HEK293 (cell line): ENCODE data around the gene USP9Y.

Experiments used
- CTCF ChIA-PET: fragments of 350-600 bp; formaldehyde crosslinking; extraction: SDS; loops from one replicate; lab custom pipeline; 2021; ENCODE audit warnings: antibody characterized with exemption; lab: Yijun Ruan, JAX
- POLR2A ChIA-PET: fragments of 300-600 bp; formaldehyde crosslinking; extraction: SDS; loops from one replicate; lab custom pipeline; 2020; ENCODE audit warnings: antibody characterized with exemption, inconsistent platforms; lab: Yijun Ruan, JAX
- H3K27ac ChIP-seq: fragments of 200-500 bp; sonication (Bioruptor generic); 2 replicates; pipeline ENCODE4 v1.5.1; 2014; ENCODE audit warnings: low read depth, low read length, control low read depth, inconsistent platforms; ENCODE audit errors: extremely low read depth
- H3K36me3 ChIP-seq, 2 experiments: fragments of 200-500 bp in 1 of 2; sonication (Bioruptor generic) in 1 of 2; 1 replicate in 1 of 2; 2 replicates in 1 of 2; pipeline ENCODE4 v1.5.1; 2014 to 2017; ENCODE audit warnings: inconsistent platforms in 2 of 2, low read length in 2 of 2; ENCODE audit not compliant: control insufficient read depth in 2 of 2, insufficient read depth in 1 of 2
- H3K4me1 ChIP-seq: fragments of 200-500 bp; sonication (Bioruptor generic); 2 replicates; pipeline ENCODE4 v1.5.1; 2014; ENCODE audit warnings: mild to moderate bottlenecking, low read length, inconsistent platforms; ENCODE audit not compliant: control insufficient read depth, insufficient read depth
- H3K4me3 ChIP-seq: 2 replicates; pipeline ENCODE4 v1.5.1; 2011; ENCODE audit warnings: low read depth, mild to moderate bottlenecking, control low read depth, low read length, moderate library complexity
- H3K9me3 ChIP-seq: fragments of 200-500 bp; sonication (Bioruptor generic); 2 replicates; pipeline ENCODE4 v1.5.1; 2014; ENCODE audit warnings: low read depth, low read length, inconsistent platforms; ENCODE audit not compliant: control insufficient read depth, insufficient read depth
- GLI2 ChIP-seq: fragments of 450-650 bp; formaldehyde crosslinking; IDR thresholded peaks from 2 replicates; pipeline ENCODE4; 2017; ENCODE audit warnings: missing biosample characterization, missing genetic modification characterization, low read depth, borderline replicate concordance
- MEIS1 ChIP-seq: sonication (generic); formaldehyde crosslinking; IDR thresholded peaks from 2 replicates; pipeline ENCODE4 v1.8.1; 2022; ENCODE audit warnings: missing genetic modification reagents, mild to moderate bottlenecking, borderline replicate concordance
- ZBTB8A ChIP-seq: fragments of 450-650 bp; formaldehyde crosslinking; IDR thresholded peaks from 2 replicates; pipeline ENCODE4 v1.5.1; 2016; ENCODE audit warnings: missing biosample characterization, missing genetic modification characterization
- ZNF274 ChIP-seq, 2 experiments: fragments of 200-500 bp in 1 of 2; fragments of 450-650 bp in 1 of 2; sonication (Bioruptor generic) in 1 of 2; formaldehyde crosslinking in 1 of 2; IDR thresholded peaks; 2 replicates each; pipeline versions ENCODE4 v1.5.1 to v1.6.1; 2014 to 2016; ENCODE audit warnings: borderline replicate concordance in 1 of 2, inconsistent platforms in 1 of 2, low read length in 1 of 2, missing biosample characterization in 1 of 2, missing genetic modification characterization in 1 of 2
- ZNF292 ChIP-seq: fragments of 450-650 bp; formaldehyde crosslinking; IDR thresholded peaks from 2 replicates; pipeline ENCODE4 v1.5.1; 2016; ENCODE audit warnings: low read depth, missing biosample characterization, missing genetic modification characterization, borderline replicate concordance
- ZNF510 ChIP-seq: fragments of 450-650 bp; formaldehyde crosslinking; IDR thresholded peaks from 2 replicates; pipeline ENCODE4 v1.5.1; 2018; ENCODE audit warnings: mild to moderate bottlenecking, missing genetic modification characterization, missing biosample characterization; ENCODE audit not compliant: insufficient replicate concordance
- ZNF585B ChIP-seq: fragments of 450-650 bp; formaldehyde crosslinking; IDR thresholded peaks from 2 replicates; pipeline ENCODE4 v1.5.1; 2016; ENCODE audit warnings: missing biosample characterization, missing genetic modification characterization
- ZNF624 ChIP-seq: fragments of 450-650 bp; formaldehyde crosslinking; IDR thresholded peaks from 2 replicates; pipeline ENCODE4 v1.5.1; 2017; ENCODE audit warnings: missing biosample characterization, missing genetic modification characterization
- ZNF658 ChIP-seq: fragments of 450-650 bp; formaldehyde crosslinking; IDR thresholded peaks from 2 replicates; pipeline ENCODE4; 2016; ENCODE audit warnings: missing biosample characterization, missing genetic modification characterization
- ZNF768 ChIP-seq: fragments of 450-650 bp; formaldehyde crosslinking; IDR thresholded peaks from 2 replicates; pipeline ENCODE4 v1.5.1; 2018; ENCODE audit warnings: missing biosample characterization, mild to moderate bottlenecking, missing genetic modification characterization
- ZSCAN16 ChIP-seq: fragments of 450-650 bp; formaldehyde crosslinking; IDR thresholded peaks from 2 replicates; pipeline ENCODE4 v1.5.1; 2016; ENCODE audit warnings: missing biosample characterization, missing genetic modification characterization
- TF ChIP-seq, protein P1 (sequence below): fragments of 450-650 bp; formaldehyde crosslinking; IDR thresholded peaks from 2 replicates; pipeline ENCODE4 v1.5.1; 2016; ENCODE audit warnings: missing biosample characterization, missing genetic modification characterization
- TF ChIP-seq, protein P2 (sequence below): fragments of 450-650 bp; formaldehyde crosslinking; IDR thresholded peaks from 2 replicates; pipeline ENCODE4 v1.5.1; 2016; ENCODE audit warnings: missing biosample characterization, missing genetic modification characterization
- TF ChIP-seq, protein P3 (sequence below): fragments of 450-650 bp; formaldehyde crosslinking; IDR thresholded peaks from 2 replicates; pipeline ENCODE4 v1.5.1; 2016; ENCODE audit warnings: missing biosample characterization, missing genetic modification characterization, low read depth
- TF ChIP-seq, protein P4 (sequence below): fragments of 450-650 bp; formaldehyde crosslinking; IDR thresholded peaks from 2 replicates; pipeline ENCODE4 v1.5.1; 2016; ENCODE audit warnings: missing biosample characterization, missing genetic modification characterization
- TF ChIP-seq, protein P5 (sequence below): fragments of 450-650 bp; formaldehyde crosslinking; IDR thresholded peaks from 2 replicates; pipeline ENCODE4 v1.5.1; 2016; ENCODE audit warnings: missing biosample characterization, missing genetic modification characterization
- TF ChIP-seq, protein P6 (sequence below): fragments of 450-650 bp; formaldehyde crosslinking; IDR thresholded peaks from 2 replicates; pipeline ENCODE4 v1.5.1; 2016; ENCODE audit warnings: missing biosample characterization, missing genetic modification characterization
- TF ChIP-seq, protein P7 (sequence below): fragments of 450-650 bp; formaldehyde crosslinking; IDR thresholded peaks from 2 replicates; pipeline ENCODE4 v1.5.1; 2016; ENCODE audit warnings: missing biosample characterization, missing genetic modification characterization
- TF ChIP-seq, protein P8 (sequence below): fragments of 450-650 bp; formaldehyde crosslinking; IDR thresholded peaks from 2 replicates; pipeline ENCODE4 v1.5.1; 2017; ENCODE audit warnings: missing biosample characterization, mild to moderate bottlenecking, missing genetic modification characterization, moderate library complexity

USP9Y gene, protein sequence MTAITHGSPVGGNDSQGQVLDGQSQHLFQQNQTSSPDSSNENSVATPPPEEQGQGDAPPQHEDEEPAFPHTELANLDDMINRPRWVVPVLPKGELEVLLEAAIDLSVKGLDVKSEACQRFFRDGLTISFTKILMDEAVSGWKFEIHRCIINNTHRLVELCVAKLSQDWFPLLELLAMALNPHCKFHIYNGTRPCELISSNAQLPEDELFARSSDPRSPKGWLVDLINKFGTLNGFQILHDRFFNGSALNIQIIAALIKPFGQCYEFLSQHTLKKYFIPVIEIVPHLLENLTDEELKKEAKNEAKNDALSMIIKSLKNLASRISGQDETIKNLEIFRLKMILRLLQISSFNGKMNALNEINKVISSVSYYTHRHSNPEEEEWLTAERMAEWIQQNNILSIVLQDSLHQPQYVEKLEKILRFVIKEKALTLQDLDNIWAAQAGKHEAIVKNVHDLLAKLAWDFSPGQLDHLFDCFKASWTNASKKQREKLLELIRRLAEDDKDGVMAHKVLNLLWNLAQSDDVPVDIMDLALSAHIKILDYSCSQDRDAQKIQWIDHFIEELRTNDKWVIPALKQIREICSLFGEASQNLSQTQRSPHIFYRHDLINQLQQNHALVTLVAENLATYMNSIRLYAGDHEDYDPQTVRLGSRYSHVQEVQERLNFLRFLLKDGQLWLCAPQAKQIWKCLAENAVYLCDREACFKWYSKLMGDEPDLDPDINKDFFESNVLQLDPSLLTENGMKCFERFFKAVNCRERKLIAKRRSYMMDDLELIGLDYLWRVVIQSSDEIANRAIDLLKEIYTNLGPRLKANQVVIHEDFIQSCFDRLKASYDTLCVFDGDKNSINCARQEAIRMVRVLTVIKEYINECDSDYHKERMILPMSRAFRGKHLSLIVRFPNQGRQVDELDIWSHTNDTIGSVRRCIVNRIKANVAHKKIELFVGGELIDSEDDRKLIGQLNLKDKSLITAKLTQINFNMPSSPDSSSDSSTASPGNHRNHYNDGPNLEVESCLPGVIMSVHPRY (N-terminal part only)

DNA sequence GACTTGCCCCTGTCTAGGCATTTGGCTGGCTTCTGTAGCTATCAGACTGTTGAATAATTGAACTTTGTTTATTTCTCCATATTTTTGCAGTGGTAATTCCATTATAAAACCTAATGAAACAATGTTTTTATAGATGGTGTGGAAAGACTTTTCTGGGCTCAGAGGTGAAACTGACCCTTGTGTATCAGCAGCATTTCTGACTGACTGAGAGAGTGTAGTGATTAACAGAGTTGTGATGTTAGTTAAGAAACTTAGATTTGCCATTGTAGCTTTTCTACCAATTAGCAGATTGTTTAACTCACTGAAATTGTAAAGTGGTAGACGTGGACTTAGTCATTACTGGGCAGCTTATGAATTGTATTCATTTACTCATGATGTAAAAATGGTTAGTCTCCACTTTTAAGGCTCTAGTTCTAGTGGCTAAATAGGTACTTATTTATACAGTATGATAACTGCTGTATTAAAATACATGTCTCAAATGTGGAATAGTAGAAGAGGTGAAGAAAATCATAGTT is at the start of gene USP9Y:
TSS of gene USP9Y (plus strand) at position 51 of the 515 bp plus-strand sequence. CDS start 8,217 bp downstream, outside the sequence.
- Histone ChIP-seq H3K36me3 (no peaks in the 10 kb centered on the region), H3K4me3 (no peak within 1 kb of the TSS), H3K9me3 (no peaks in the 10 kb centered on the region), H3K4me1 (no peaks in the 10 kb centered on the region), H3K27ac (no peak within 1 kb of the TSS)
- ChIA-PET CTCF (no interaction called here), POLR2A (no interaction called here)
- TF ChIP-seq ZNF274 (IDR thresholded peaks at IDR 0.05; ENCODE audit: low read length) (no peak), ZNF274 (tag by site-specific recombination; IDR thresholded peaks at IDR 0.05; ENCODE audit: borderline replicate concordance) (no peak), ZBTB8A (tag by site-specific recombination) (no peak), GLI2 (no peak), ZNF658 (tag by site-specific recombination) (no peak), ZNF510 (no peak), ZNF585B (no peak), ZNF292 (no peak), ZNF624 (no peak), ZSCAN16 (tag by site-specific recombination) (no peak), MEIS1 (no peak), ZNF768 (no peak)
- TF ChIP-seq, protein P1, sequence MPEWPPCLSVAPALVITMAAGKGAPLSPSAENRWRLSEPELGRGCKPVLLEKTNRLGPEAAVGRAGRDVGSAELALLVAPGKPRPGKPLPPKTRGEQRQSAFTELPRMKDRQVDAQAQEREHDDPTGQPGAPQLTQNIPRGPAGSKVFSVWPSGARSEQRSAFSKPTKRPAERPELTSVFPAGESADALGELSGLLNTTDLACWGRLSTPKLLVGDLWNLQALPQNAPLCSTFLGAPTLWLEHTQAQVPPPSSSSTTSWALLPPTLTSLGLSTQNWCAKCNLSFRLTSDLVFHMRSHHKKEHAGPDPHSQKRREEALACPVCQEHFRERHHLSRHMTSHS = no peak
- TF ChIP-seq, protein P2, sequence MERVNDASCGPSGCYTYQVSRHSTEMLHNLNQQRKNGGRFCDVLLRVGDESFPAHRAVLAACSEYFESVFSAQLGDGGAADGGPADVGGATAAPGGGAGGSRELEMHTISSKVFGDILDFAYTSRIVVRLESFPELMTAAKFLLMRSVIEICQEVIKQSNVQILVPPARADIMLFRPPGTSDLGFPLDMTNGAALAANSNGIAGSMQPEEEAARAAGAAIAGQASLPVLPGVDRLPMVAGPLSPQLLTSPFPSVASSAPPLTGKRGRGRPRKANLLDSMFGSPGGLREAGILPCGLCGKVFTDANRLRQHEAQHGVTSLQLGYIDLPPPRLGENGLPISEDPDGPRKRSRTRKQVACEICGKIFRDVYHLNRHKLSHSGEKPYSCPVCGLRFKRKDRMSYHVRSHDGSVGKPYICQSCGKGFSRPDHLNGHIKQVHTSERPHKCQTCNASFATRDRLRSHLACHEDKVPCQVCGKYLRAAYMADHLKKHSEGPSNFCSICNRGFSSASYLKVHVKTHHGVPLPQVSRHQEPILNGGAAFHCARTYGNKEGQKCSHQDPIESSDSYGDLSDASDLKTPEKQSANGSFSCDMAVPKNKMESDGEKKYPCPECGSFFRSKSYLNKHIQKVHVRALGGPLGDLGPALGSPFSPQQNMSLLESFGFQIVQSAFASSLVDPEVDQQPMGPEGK (tag by site-specific recombination) = no peak
- TF ChIP-seq, protein P3, sequence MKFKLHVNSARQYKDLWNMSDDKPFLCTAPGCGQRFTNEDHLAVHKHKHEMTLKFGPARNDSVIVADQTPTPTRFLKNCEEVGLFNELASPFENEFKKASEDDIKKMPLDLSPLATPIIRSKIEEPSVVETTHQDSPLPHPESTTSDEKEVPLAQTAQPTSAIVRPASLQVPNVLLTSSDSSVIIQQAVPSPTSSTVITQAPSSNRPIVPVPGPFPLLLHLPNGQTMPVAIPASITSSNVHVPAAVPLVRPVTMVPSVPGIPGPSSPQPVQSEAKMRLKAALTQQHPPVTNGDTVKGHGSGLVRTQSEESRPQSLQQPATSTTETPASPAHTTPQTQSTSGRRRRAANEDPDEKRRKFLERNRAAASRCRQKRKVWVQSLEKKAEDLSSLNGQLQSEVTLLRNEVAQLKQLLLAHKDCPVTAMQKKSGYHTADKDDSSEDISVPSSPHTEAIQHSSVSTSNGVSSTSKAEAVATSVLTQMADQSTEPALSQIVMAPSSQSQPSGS (tag by site-specific recombination) = no peak
- TF ChIP-seq, protein P4, sequence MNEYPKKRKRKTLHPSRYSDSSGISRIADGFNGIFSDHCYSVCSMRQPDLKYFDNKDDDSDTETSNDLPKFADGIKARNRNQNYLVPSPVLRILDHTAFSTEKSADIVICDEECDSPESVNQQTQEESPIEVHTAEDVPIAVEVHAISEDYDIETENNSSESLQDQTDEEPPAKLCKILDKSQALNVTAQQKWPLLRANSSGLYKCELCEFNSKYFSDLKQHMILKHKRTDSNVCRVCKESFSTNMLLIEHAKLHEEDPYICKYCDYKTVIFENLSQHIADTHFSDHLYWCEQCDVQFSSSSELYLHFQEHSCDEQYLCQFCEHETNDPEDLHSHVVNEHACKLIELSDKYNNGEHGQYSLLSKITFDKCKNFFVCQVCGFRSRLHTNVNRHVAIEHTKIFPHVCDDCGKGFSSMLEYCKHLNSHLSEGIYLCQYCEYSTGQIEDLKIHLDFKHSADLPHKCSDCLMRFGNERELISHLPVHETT (tag by site-specific recombination) = no peak
- TF ChIP-seq, protein P5, sequence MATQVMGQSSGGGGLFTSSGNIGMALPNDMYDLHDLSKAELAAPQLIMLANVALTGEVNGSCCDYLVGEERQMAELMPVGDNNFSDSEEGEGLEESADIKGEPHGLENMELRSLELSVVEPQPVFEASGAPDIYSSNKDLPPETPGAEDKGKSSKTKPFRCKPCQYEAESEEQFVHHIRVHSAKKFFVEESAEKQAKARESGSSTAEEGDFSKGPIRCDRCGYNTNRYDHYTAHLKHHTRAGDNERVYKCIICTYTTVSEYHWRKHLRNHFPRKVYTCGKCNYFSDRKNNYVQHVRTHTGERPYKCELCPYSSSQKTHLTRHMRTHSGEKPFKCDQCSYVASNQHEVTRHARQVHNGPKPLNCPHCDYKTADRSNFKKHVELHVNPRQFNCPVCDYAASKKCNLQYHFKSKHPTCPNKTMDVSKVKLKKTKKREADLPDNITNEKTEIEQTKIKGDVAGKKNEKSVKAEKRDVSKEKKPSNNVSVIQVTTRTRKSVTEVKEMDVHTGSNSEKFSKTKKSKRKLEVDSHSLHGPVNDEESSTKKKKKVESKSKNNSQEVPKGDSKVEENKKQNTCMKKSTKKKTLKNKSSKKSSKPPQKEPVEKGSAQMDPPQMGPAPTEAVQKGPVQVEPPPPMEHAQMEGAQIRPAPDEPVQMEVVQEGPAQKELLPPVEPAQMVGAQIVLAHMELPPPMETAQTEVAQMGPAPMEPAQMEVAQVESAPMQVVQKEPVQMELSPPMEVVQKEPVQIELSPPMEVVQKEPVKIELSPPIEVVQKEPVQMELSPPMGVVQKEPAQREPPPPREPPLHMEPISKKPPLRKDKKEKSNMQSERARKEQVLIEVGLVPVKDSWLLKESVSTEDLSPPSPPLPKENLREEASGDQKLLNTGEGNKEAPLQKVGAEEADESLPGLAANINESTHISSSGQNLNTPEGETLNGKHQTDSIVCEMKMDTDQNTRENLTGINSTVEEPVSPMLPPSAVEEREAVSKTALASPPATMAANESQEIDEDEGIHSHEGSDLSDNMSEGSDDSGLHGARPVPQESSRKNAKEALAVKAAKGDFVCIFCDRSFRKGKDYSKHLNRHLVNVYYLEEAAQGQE (tag by site-specific recombination) = no peak
- TF ChIP-seq, protein P6, sequence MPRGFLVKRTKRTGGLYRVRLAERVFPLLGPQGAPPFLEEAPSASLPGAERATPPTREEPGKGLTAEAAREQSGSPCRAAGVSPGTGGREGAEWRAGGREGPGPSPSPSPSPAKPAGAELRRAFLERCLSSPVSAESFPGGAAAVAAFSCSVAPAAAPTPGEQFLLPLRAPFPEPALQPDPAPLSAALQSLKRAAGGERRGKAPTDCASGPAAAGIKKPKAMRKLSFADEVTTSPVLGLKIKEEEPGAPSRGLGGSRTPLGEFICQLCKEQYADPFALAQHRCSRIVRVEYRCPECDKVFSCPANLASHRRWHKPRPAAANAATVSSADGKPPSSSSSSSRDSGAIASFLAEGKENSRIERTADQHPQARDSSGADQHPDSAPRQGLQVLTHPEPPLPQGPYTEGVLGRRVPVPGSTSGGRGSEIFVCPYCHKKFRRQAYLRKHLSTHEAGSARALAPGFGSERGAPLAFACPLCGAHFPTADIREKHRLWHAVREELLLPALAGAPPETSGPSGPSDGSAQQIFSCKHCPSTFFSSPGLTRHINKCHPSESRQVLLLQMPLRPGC (tag by site-specific recombination) = no peak
- TF ChIP-seq, protein P7, sequence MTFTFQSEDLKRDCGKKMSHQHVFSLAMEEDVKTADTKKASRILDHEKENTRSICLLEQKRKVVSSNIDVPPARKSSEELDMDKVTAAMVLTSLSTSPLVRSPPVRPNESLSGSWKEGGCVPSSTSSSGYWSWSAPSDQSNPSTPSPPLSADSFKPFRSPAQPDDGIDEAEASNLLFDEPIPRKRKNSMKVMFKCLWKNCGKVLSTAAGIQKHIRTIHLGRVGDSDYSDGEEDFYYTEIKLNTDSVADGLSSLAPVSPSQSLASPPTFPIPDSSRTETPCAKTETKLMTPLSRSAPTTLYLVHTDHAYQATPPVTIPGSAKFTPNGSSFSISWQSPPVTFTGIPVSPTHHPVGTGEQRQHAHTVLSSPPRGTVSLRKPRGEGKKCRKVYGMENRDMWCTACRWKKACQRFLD (tag by site-specific recombination) = no peak
- TF ChIP-seq, protein P8, sequence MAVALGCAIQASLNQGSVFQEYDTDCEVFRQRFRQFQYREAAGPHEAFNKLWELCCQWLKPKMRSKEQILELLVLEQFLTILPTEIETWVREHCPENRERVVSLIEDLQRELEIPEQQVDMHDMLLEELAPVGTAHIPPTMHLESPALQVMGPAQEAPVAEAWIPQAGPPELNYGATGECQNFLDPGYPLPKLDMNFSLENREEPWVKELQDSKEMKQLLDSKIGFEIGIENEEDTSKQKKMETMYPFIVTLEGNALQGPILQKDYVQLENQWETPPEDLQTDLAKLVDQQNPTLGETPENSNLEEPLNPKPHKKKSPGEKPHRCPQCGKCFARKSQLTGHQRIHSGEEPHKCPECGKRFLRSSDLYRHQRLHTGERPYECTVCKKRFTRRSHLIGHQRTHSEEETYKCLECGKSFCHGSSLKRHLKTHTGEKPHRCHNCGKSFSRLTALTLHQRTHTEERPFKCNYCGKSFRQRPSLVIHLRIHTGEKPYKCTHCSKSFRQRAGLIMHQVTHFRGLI (tag by site-specific recombination) = no peak
